B cell (primary cell): ENCODE data around the gene FAM163A. TPM values are rescaled to one million over a fixed set of nuclear protein-coding genes. Genes with fewer than 3 reads are reported as not detected.

Experiments
- ATAC-seq: fragments of 200-7000 bp; cut with Tn5 transposase; one replicate; pipeline ENCODE4 v1.10.0; 2021; ENCODE audit warnings: low read depth, mild to moderate bottlenecking, moderate number of reproducible peaks, moderate library complexity
- CTCF ChIA-PET: fragments of 350-600 bp; sonication (Branson Sonifier 250); formaldehyde crosslinking; loops from one replicate; lab custom pipeline; 2021; ENCODE audit warnings: antibody characterized with exemption, inconsistent platforms; lab: Charles Lee
- POLR2A ChIA-PET: fragments of 350-600 bp; sonication (Branson Sonifier 250); formaldehyde crosslinking; loops from one replicate; lab custom pipeline; 2021; ENCODE audit warnings: antibody characterized with exemption; lab: Charles Lee
- DNase-seq: peaks from one replicate; pipeline ENCODE4 v3.0.0; 2013
- H2AFZ ChIP-seq: 2 replicates; pipeline ENCODE4 v1.6.1; 2012; ENCODE audit warnings: mild to moderate bottlenecking, low read depth, low read length; ENCODE audit not compliant: insufficient read depth, poor library complexity, severe bottlenecking
- H3K27ac ChIP-seq, 2 donors: 1 replicate in 1 of 2; 2 replicates in 1 of 2; pipeline ENCODE4 v1.5.1; 2012 to 2013; ENCODE audit warnings: low read length in 2 of 2, mild to moderate bottlenecking in 2 of 2, moderate library complexity in 1 of 2
- H3K27me3 ChIP-seq, 4 experiments: fragments of 200-600 bp in 1 of 4; sonication (generic) in 1 of 4; replicated peaks in 1 of 4; 1 replicate in 2 of 4; 2 replicates in 2 of 4; pipeline versions ENCODE4 v1.6.1 to v1.7.0; 2013 to 2016; ENCODE audit warnings: low read length in 3 of 4, mild to moderate bottlenecking in 2 of 4, mixed read lengths in 1 of 4, moderate library complexity in 1 of 4; ENCODE audit not compliant: insufficient read depth in 4 of 4, control insufficient read depth in 3 of 4; ENCODE audit errors: control extremely low read depth in 1 of 4
- H3K36me3 ChIP-seq, 2 experiments: replicated peaks in 1 of 2; 1 replicate in 1 of 2; 2 replicates in 1 of 2; pipeline versions ENCODE4 v1.6.1 to v1.7.1; 2013; ENCODE audit warnings: low read length in 1 of 2; ENCODE audit not compliant: insufficient read depth in 2 of 2, control insufficient read depth in 1 of 2; ENCODE audit errors: control extremely low read depth in 1 of 2, extremely low read depth in 1 of 2
- H3K4me1 ChIP-seq, 2 donors: fragments of 200-600 bp in 1 of 2; sonication (generic) in 1 of 2; 1 replicate in 1 of 2; 2 replicates in 1 of 2; pipeline versions ENCODE4 v1.5.1 to v1.6.1; 2013 to 2017; ENCODE audit warnings: low read length in 2 of 2; ENCODE audit not compliant: control insufficient read depth in 2 of 2, insufficient read depth in 2 of 2
- H3K4me2 ChIP-seq: replicated peaks from 2 replicates; pipeline ENCODE3; 2012; ENCODE audit warnings: mild to moderate bottlenecking, low read depth, low read length; ENCODE audit not compliant: poor library complexity, severe bottlenecking
- H3K4me3 ChIP-seq, 5 experiments: fragments of 200-600 bp in 1 of 5; sonication (generic) in 1 of 5; 1 replicate in 3 of 5; 2 replicates in 2 of 5; pipeline versions ENCODE4 v1.5.1 to v1.7.0; 2011 to 2016; ENCODE audit warnings: low read length in 4 of 5, mild to moderate bottlenecking in 4 of 5, low read depth in 2 of 5, control low read depth in 1 of 5, moderate library complexity in 1 of 5; ENCODE audit not compliant: insufficient read depth in 1 of 5; ENCODE audit errors: control extremely low read depth in 1 of 5, extremely low read depth in 1 of 5
- H3K79me2 ChIP-seq: fragments of 200-600 bp; sonication (generic); one replicate; pipeline ENCODE4 v1.6.0; 2016; ENCODE audit warnings: low read length; ENCODE audit not compliant: control insufficient read depth, insufficient read depth
- H3K9ac ChIP-seq: fragments of 200-600 bp; sonication (generic); 2 replicates; pipeline ENCODE4 v1.6.1; 2017; ENCODE audit warnings: mild to moderate bottlenecking, low read length, moderate library complexity
- H3K9me3 ChIP-seq, 3 donors: one replicate each; pipeline versions ENCODE4 v1.6.1 to v1.7.1; 2013; ENCODE audit warnings: low read length in 2 of 3; ENCODE audit not compliant: control insufficient read depth in 2 of 3, insufficient read depth in 1 of 3; ENCODE audit errors: control extremely low read depth in 1 of 3
- H4K20me1 ChIP-seq: 2 replicates; pipeline ENCODE4 v1.6.0; 2012; ENCODE audit warnings: mild to moderate bottlenecking, low read length; ENCODE audit not compliant: insufficient read depth, control insufficient read depth, poor library complexity, severe bottlenecking
- H3K27ac Mint-ChIP-seq: one replicate; pipeline ENCODE4 v1.8.0; 2021; ENCODE audit warnings: mixed read lengths
- H3K27me3 Mint-ChIP-seq: one replicate; pipeline ENCODE4 v1.8.0; 2021; ENCODE audit warnings: mixed read lengths
- H3K4me1 Mint-ChIP-seq: one replicate; pipeline ENCODE4 v1.8.0; 2021; ENCODE audit warnings: mixed read lengths
- H3K4me3 Mint-ChIP-seq: one replicate; pipeline ENCODE4 v1.8.0; 2021; ENCODE audit warnings: mixed read lengths
- H3K9me3 Mint-ChIP-seq: one replicate; pipeline ENCODE4 v1.8.0; 2022; ENCODE audit warnings: mixed read lengths; ENCODE audit not compliant: insufficient read depth
- CTCF ChIP-seq: fragments of 200-600 bp; IDR thresholded peaks from one replicate; pipeline ENCODE4 v1.8.0; 2022; ENCODE audit warnings: antibody characterized with exemption, mild to moderate bottlenecking
- EZH2 ChIP-seq: IDR thresholded peaks from 2 replicates; pipeline ENCODE4 v1.6.1; 2012; ENCODE audit warnings: borderline replicate concordance, low read depth, mild to moderate bottlenecking, moderate library complexity, low read length; ENCODE audit not compliant: insufficient read depth, poor library complexity, severe bottlenecking
- intact Hi-C: fragments of 100-400 bp; cut with micrococcal nuclease; formaldehyde crosslinking; loops from one replicate; pipeline ENCODE4 v1.10.0; 2022
- polyA plus RNA-seq: library from polyadenylated mRNA; depleted of rRNA; stranded (reverse); fragments of >200 nt; gene quantifications from 2 replicates; pipeline ENCODE4 v1.2.3, GENCODE V29; 2012
- total RNA-seq, 2 donors: library from RNA; stranded (reverse); fragments of 120-200 nt in 1 of 2; gene quantifications; 1 replicate in 1 of 2; 2 replicates in 1 of 2; pipeline versions ENCODE4 v1.2.3 to v1.2.4, GENCODE V29; 2013 to 2022

FAM163A gene
- total and polyA plus RNA-seq, 2 donors (not counting 1 experiment from before 2014, with no cell fraction given): not detected

GRCh38 chr1:179714623-179715022 lies 28.5 kb upstream of the FAM163A start:
- peaks cover 22% of the 10 kb centered on the region for H3K27me3 Mint-ChIP-seq
- peaks cover 3% of the 10 kb centered on the region for H3K4me1 Mint-ChIP-seq
- Histone ChIP-seq H3K4me2 (no peak overlapping the region), H3K4me1 (no peaks in the 10 kb centered on the region), H3K4me3 (no peak overlapping the region), H3K27me3 (no peaks in the 10 kb centered on the region), H3K79me2 (no peaks in the 10 kb centered on the region), H2AFZ (no peak overlapping the region), H3K27ac (no peak overlapping the region), H3K36me3 (no peaks in the 10 kb centered on the region), H3K9ac (no peak overlapping the region), H4K20me1 (no peaks in the 10 kb centered on the region), H3K9me3 (peaks cover 3 to 46% (median 9%) of the 10 kb centered on the region in 3 donors)
- CTCF ChIA-PET: no interaction called here
- intact Hi-C loops: no loop called here
- H3K9me3 Mint-ChIP-seq: peaks cover 33% of the 10 kb centered on the region
- POLR2A ChIA-PET: no interaction called here
- TF ChIP-seq CTCF: no peak
- no peak for TF ChIP-seq EZH2
- no peak overlapping the region for H3K4me3 Mint-ChIP-seq
- DNase-seq (no peak), ATAC-seq (no peak)
- H3K27ac Mint-ChIP-seq: no peak overlapping the region

- no peak overlapping the region for H3K9ac ChIP-seq
- no peaks in the 10 kb centered on the region for H3K79me2 ChIP-seq
- no peak overlapping the region for H3K4me3 ChIP-seq
- intact Hi-C loops: no loop called here
- no peaks in the 10 kb centered on the region for H3K27me3 ChIP-seq
- DNase-seq (no peak), ATAC-seq (no peak)
- Mint-ChIP-seq H3K27me3 (peaks cover 10% of the 10 kb centered on the region), H3K4me3 (no peak overlapping the region), H3K4me1 (no peaks in the 10 kb centered on the region), H3K9me3 (peaks cover 31% of the 10 kb centered on the region), H3K27ac (no peak overlapping the region)
- H3K4me1 ChIP-seq: no peaks in the 10 kb centered on the region
- no peaks in the 10 kb centered on the region for H4K20me1 ChIP-seq
- ChIA-PET POLR2A (no interaction called here), CTCF (interaction anchor here (0.9 kb wide), 1 partner anchor 13 kb away, joined by 3 read pairs; no protein-coding TSS in a partner anchor)
- no peak overlapping the region for H2AFZ ChIP-seq
- TF ChIP-seq CTCF (no peak), EZH2 (no peak)
- H3K27ac ChIP-seq: no peak overlapping the region
- no peaks in the 10 kb centered on the region for H3K36me3 ChIP-seq
- peaks cover 6 to 42% (median 8%) of the 10 kb centered on the region in 3 donors for H3K9me3 ChIP-seq
- H3K4me2 ChIP-seq: no peak overlapping the region
These were observed 23.8 kb upstream of the FAM163A start for GRCh38 chr1:179719272-179719671.
